ENCODE measurements around the gene SLC9A6.

Gene SLC9A6

GRCh38 chrX:135985157-135985972, at the start of gene SLC9A6:
TSS of gene SLC9A6 (plus strand) at chrX:135985435. CDS start at chrX:135985659, 224 bp downstream.
- Histone ChIP-seq H3K9ac (ENCODE audit: low read depth in 1 of 2, low read length in 2 of 2) (peak within 1 kb of the TSS; percentile 79 to 82), H3K27ac (ENCODE audit: low read depth, low read length) (no peak within 1 kb of the TSS), H3K9me3 (ENCODE audit: control insufficient read depth in 1 of 2, low read length in 2 of 2) (no peaks in the 10 kb centered on the region), H3K36me3 (ENCODE audit: control insufficient read depth in 1 of 2, insufficient read depth in 2 of 2, low read length in 2 of 2) (no peaks in the 10 kb centered on the region), H3K4me1 (ENCODE audit: control insufficient read depth in 1 of 2, insufficient read depth in 2 of 2, low read length in 2 of 2) (peaks cover 6 to 10% of the 10 kb centered on the region in 2 donors), H3K4me3 (ENCODE audit: low read depth in 1 of 2, low read length in 2 of 2) (peak within 1 kb of the TSS; percentile 76 to 86), H3K27me3 (ENCODE audit: control insufficient read depth in 1 of 2, insufficient read depth in 2 of 2, low read length in 2 of 2) (no peaks in the 10 kb centered on the region)

GRCh38 chrX:135944486-135944885, 40.7 kb upstream of the SLC9A6 start:
- no peak overlapping the region for H3K27ac ChIP-seq (ENCODE audit: low read depth, low read length)
- no peaks in the 10 kb centered on the region for H3K27me3 ChIP-seq (ENCODE audit: control insufficient read depth in 1 of 2, insufficient read depth in 2 of 2, low read length in 2 of 2)
- no peaks in the 10 kb centered on the region for H3K4me1 ChIP-seq (ENCODE audit: control insufficient read depth in 1 of 2, insufficient read depth in 2 of 2, low read length in 2 of 2)
- no peaks in the 10 kb centered on the region for H3K9me3 ChIP-seq (ENCODE audit: control insufficient read depth in 1 of 2, low read length in 2 of 2)
- no peaks in the 10 kb centered on the region for H3K36me3 ChIP-seq (ENCODE audit: control insufficient read depth in 1 of 2, insufficient read depth in 2 of 2, low read length in 2 of 2)
- no peak overlapping the region for H3K4me3 ChIP-seq (ENCODE audit: low read depth in 1 of 2, low read length in 2 of 2)
- H3K9ac ChIP-seq (ENCODE audit: low read depth in 1 of 2, low read length in 2 of 2) = no peak overlapping the region

DNA sequence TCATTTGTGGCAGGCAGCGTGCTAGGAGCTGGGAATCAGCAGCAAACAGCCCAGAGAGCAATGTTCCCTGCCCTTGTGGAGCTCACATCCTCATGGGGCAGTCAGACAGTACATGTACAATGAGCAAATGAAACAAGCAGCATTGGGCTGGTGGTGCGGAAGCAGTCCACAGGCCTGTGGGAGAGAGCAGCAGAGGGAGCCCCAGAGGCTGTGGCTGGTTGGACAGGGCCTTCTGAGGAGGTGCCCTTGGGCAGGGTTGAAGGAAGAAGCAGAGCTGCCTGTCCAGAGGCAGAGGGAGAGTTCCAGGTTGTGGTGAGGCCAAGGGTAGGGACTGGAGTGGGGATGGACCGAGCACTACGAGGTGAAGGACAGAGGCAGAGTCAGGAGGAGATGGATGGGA, 33.9 kb upstream of the SLC9A6 start:
- no peaks in the 10 kb centered on the region for H3K27me3 ChIP-seq (ENCODE audit: control insufficient read depth in 1 of 2, insufficient read depth in 2 of 2, low read length in 2 of 2)
- H3K4me1 ChIP-seq (ENCODE audit: control insufficient read depth in 1 of 2, insufficient read depth in 2 of 2, low read length in 2 of 2) = no peaks in the 10 kb centered on the region
- H3K9me3 ChIP-seq (ENCODE audit: control insufficient read depth in 1 of 2, low read length in 2 of 2) = no peaks in the 10 kb centered on the region
- H3K4me3 ChIP-seq (ENCODE audit: low read depth in 1 of 2, low read length in 2 of 2) = no peak overlapping the region
- no peak overlapping the region for H3K27ac ChIP-seq (ENCODE audit: low read depth, low read length)
- H3K36me3 ChIP-seq (ENCODE audit: control insufficient read depth in 1 of 2, insufficient read depth in 2 of 2, low read length in 2 of 2) = no peaks in the 10 kb centered on the region
- H3K9ac ChIP-seq (ENCODE audit: low read depth in 1 of 2, low read length in 2 of 2) = no peak overlapping the region

DNA sequence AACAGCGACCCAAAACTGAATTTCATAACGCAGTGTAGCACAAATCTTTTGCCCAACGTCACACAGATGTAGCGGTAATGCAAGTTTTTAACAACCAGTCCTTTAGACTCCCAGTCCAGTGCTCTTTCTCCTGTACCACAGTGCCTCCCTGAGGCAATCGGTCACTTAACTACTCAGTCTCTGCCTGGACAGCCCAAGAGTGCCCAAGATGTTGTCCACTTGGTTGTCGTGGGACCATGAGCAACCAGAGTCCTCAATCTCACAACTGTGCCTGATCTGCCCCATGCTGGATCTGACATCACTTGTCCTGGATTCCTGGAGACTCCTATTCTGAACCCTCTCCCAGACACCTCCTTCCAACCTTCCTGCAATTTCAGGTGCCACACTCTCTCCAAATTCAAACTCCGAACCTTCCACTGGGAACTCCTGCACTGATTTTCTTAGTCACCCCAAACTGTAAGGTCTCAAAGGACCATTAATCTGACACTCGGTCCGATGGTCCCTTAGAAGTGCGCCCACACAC, 12.1 kb upstream of the SLC9A6 start:
- peak overlapping the region; percentile 90 to 95 for H3K4me3 ChIP-seq (ENCODE audit: low read depth in 1 of 2, low read length in 2 of 2)
- H3K9ac ChIP-seq (ENCODE audit: low read depth in 1 of 2, low read length in 2 of 2) = peak overlapping the region; percentile 81 to 91
- H3K27ac ChIP-seq (ENCODE audit: low read depth, low read length) = peak overlapping the region; percentile 92
- H3K27me3 ChIP-seq (ENCODE audit: control insufficient read depth in 1 of 2, insufficient read depth in 2 of 2, low read length in 2 of 2) = no peaks in the 10 kb centered on the region
- no peaks in the 10 kb centered on the region for H3K9me3 ChIP-seq (ENCODE audit: control insufficient read depth in 1 of 2, low read length in 2 of 2)
- H3K4me1 ChIP-seq (ENCODE audit: control insufficient read depth in 1 of 2, insufficient read depth in 2 of 2, low read length in 2 of 2) = peaks cover 8 to 15% of the 10 kb centered on the region in 2 donors
- no peaks in the 10 kb centered on the region for H3K36me3 ChIP-seq (ENCODE audit: control insufficient read depth in 1 of 2, insufficient read depth in 2 of 2, low read length in 2 of 2)

DNA sequence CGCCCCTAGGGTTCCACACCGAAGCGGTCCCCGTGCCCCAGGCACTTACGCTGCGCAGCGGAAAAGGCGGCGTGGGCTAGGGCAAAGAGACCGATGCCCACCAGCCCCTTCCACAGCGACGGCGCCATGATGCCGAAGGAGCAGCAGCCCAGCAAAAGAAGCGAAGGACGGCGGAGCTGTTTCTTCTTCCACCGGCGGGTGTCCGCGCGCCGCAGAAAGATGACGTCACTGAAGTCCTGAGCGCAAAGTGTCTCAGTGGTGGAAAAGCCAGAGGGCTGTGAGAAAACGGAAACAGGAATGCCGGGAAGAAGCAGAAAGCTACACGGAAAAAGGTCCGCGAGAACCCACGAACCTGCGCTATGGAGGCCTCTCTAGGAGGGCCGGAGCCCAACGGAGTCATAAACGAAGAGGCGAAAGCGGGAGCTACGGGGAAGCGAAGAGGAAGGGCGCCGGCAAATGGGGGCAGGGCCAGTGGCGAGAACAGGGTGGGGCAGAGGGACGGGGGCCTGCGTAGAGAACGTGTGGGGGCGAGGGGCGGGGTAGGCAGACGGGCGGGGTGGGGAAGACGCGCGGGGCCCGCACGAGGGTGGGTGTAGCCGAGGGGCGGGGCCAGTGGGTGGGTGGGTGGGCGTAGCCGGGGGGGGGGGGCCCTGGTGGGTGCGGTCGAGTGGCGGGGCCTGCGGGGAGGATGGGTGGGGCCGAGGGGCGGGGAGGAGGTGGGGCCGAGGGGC, 11.5 kb upstream of the SLC9A6 start, which contains the start of gene MMGT1:
Gene MMGT1 (minus strand): TSS at position 441 of the 731 bp plus-strand sequence. CDS start 313 bp downstream, at position 128.
- H3K27me3 ChIP-seq (ENCODE audit: control insufficient read depth in 1 of 2, insufficient read depth in 2 of 2, low read length in 2 of 2) = no peaks in the 10 kb centered on the region
- H3K9ac ChIP-seq (ENCODE audit: low read depth in 1 of 2, low read length in 2 of 2) = peak within 1 kb of the TSS; percentile 81 to 91
- no peaks in the 10 kb centered on the region for H3K36me3 ChIP-seq (ENCODE audit: control insufficient read depth in 1 of 2, insufficient read depth in 2 of 2, low read length in 2 of 2)
- H3K4me3 ChIP-seq (ENCODE audit: low read depth in 1 of 2, low read length in 2 of 2) = peak within 1 kb of the TSS; percentile 90 to 95
- no peaks in the 10 kb centered on the region for H3K9me3 ChIP-seq (ENCODE audit: control insufficient read depth in 1 of 2, low read length in 2 of 2)
- H3K4me1 ChIP-seq (ENCODE audit: control insufficient read depth in 1 of 2, insufficient read depth in 2 of 2, low read length in 2 of 2) = peaks cover 8 to 15% of the 10 kb centered on the region in 2 donors
- H3K27ac ChIP-seq (ENCODE audit: low read depth, low read length) = peak within 1 kb of the TSS; percentile 92

DNA sequence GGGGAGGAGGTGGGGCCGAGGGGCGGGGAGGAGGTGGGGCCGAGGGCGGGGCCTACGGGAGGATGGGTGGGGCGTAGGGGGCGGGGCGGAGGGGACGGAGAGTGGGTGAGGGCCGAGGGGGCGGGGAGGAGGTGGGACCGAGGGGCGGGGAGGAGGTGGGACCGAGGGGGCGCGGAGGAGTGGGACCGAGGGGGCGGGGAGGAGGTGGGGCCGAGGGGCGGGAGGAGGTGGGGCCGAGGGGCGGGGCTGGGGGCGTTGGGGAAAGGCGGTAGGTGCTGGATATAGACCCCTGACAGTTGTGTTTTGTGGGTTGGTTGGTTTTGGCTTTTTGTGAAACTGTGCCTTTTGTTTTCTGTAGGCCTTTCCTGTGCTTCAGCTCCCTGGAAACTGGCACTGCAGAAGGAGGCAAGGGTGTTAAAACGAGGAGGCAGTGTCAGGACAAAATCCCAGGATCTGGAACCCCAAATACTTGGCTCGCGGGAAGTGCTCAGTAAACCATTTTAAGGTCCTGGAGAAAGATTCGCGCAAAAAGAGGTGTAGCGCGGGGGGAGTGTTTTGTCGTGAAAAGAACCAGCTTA, 10.9 kb upstream of the SLC9A6 start:
- peaks cover 8 to 15% of the 10 kb centered on the region in 2 donors for H3K4me1 ChIP-seq (ENCODE audit: control insufficient read depth in 1 of 2, insufficient read depth in 2 of 2, low read length in 2 of 2)
- no peak overlapping the region for H3K27ac ChIP-seq (ENCODE audit: low read depth, low read length)
- H3K9me3 ChIP-seq (ENCODE audit: control insufficient read depth in 1 of 2, low read length in 2 of 2) = no peaks in the 10 kb centered on the region
- H3K9ac ChIP-seq (ENCODE audit: low read depth in 1 of 2, low read length in 2 of 2) = peak overlapping the region in 1 of 2 donors; percentile 48
- peak overlapping the region; percentile 58 to 62 for H3K4me3 ChIP-seq (ENCODE audit: low read depth in 1 of 2, low read length in 2 of 2)
- no peaks in the 10 kb centered on the region for H3K27me3 ChIP-seq (ENCODE audit: control insufficient read depth in 1 of 2, insufficient read depth in 2 of 2, low read length in 2 of 2)
- H3K36me3 ChIP-seq (ENCODE audit: control insufficient read depth in 1 of 2, insufficient read depth in 2 of 2, low read length in 2 of 2) = no peaks in the 10 kb centered on the region

DNA sequence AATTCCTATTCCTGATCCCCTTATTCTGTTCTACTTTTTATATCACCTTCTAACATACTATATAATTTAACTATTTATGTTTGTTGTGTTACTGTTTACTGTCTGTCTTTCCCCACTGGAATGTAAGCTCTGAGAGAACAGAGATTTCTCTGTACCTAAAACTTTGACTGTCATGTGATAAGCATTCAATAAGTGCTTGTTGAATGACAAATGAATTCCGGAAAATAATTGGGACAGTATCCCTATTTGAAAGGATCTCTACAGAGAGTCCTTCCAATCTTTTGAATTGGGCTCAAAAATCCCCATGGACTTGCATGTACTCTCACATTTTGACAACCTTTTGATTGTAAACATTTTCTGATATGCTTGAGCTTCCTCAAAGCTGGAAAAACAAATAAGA, 9.8 kb upstream of the SLC9A6 start:
- Histone ChIP-seq H3K4me3 (ENCODE audit: low read depth in 1 of 2, low read length in 2 of 2) (no peak overlapping the region), H3K4me1 (ENCODE audit: control insufficient read depth in 1 of 2, insufficient read depth in 2 of 2, low read length in 2 of 2) (peaks cover 8 to 15% of the 10 kb centered on the region in 2 donors), H3K9me3 (ENCODE audit: control insufficient read depth in 1 of 2, low read length in 2 of 2) (no peaks in the 10 kb centered on the region), H3K9ac (ENCODE audit: low read depth in 1 of 2, low read length in 2 of 2) (no peak overlapping the region), H3K27me3 (ENCODE audit: control insufficient read depth in 1 of 2, insufficient read depth in 2 of 2, low read length in 2 of 2) (no peaks in the 10 kb centered on the region), H3K27ac (ENCODE audit: low read depth, low read length) (no peak overlapping the region), H3K36me3 (ENCODE audit: control insufficient read depth in 1 of 2, insufficient read depth in 2 of 2, low read length in 2 of 2) (no peaks in the 10 kb centered on the region)

DNA sequence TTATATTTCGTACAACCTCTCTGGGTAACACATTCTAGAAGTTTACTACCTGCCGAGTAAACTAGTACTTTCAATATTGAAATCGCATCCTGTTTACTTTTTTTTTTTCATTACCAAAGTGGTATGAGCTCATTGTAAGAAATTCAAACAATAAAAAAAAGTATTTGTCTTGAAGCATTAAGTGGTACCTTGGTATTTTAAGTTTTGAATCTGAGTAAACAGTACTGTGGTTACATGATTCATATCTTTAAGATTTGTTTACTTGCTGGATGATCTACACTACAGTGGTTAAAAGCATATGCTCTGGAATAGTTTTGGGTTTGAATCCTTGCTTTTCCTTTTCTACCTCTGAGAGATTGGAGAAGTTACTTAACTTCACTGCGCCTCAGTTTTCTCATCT, 7.6 kb upstream of the SLC9A6 start:
- H3K9me3 ChIP-seq (ENCODE audit: control insufficient read depth in 1 of 2, low read length in 2 of 2) = no peaks in the 10 kb centered on the region
- H3K4me3 ChIP-seq (ENCODE audit: low read depth in 1 of 2, low read length in 2 of 2) = no peak overlapping the region
- no peak overlapping the region for H3K9ac ChIP-seq (ENCODE audit: low read depth in 1 of 2, low read length in 2 of 2)
- no peaks in the 10 kb centered on the region for H3K27me3 ChIP-seq (ENCODE audit: control insufficient read depth in 1 of 2, insufficient read depth in 2 of 2, low read length in 2 of 2)
- peaks cover 3 to 10% of the 10 kb centered on the region in 2 donors for H3K4me1 ChIP-seq (ENCODE audit: control insufficient read depth in 1 of 2, insufficient read depth in 2 of 2, low read length in 2 of 2)
- no peaks in the 10 kb centered on the region for H3K36me3 ChIP-seq (ENCODE audit: control insufficient read depth in 1 of 2, insufficient read depth in 2 of 2, low read length in 2 of 2)
- H3K27ac ChIP-seq (ENCODE audit: low read depth, low read length) = no peak overlapping the region

GRCh38 chrX:135981010-135981409, 4.2 kb upstream of the SLC9A6 start:
- no peaks in the 10 kb centered on the region for H3K36me3 ChIP-seq (ENCODE audit: control insufficient read depth in 1 of 2, insufficient read depth in 2 of 2, low read length in 2 of 2)
- peaks cover 0 to 10% of the 10 kb centered on the region in 2 donors for H3K4me1 ChIP-seq (ENCODE audit: control insufficient read depth in 1 of 2, insufficient read depth in 2 of 2, low read length in 2 of 2)
- no peak overlapping the region for H3K4me3 ChIP-seq (ENCODE audit: low read depth in 1 of 2, low read length in 2 of 2)
- no peaks in the 10 kb centered on the region for H3K27me3 ChIP-seq (ENCODE audit: control insufficient read depth in 1 of 2, insufficient read depth in 2 of 2, low read length in 2 of 2)
- H3K9ac ChIP-seq (ENCODE audit: low read depth in 1 of 2, low read length in 2 of 2) = no peak overlapping the region
- H3K9me3 ChIP-seq (ENCODE audit: control insufficient read depth in 1 of 2, low read length in 2 of 2) = no peaks in the 10 kb centered on the region
- H3K27ac ChIP-seq (ENCODE audit: low read depth, low read length) = no peak overlapping the region

DNA sequence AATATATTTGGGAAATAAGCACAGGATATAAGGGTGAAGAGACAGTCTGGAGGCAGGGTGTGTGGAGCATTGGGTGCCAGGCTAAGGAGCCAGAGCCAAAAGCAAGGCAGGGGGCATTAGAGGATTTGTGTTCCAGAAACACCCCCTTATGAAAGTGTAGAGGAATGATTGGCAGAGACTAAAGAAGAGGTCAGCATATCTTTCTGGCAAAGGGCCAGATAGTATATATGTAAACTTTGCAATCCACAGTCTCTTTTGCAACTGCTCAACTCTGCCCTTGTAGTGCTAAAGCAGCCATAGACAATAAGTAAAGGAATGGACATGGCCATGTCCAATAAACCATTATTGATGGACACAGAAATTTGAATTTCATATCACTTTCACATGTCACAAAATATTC, 3.6 kb upstream of the SLC9A6 start:
- Histone ChIP-seq H3K9ac (ENCODE audit: low read depth in 1 of 2, low read length in 2 of 2) (no peak overlapping the region), H3K4me1 (ENCODE audit: control insufficient read depth in 1 of 2, insufficient read depth in 2 of 2, low read length in 2 of 2) (peaks cover under 1 to 10% of the 10 kb centered on the region in 2 donors)

More for the DNA sequence above, 3.6 kb upstream of the SLC9A6 start:
- Histone ChIP-seq H3K4me3 (ENCODE audit: low read depth in 1 of 2, low read length in 2 of 2) (no peak overlapping the region), H3K27me3 (ENCODE audit: control insufficient read depth in 1 of 2, insufficient read depth in 2 of 2, low read length in 2 of 2) (no peaks in the 10 kb centered on the region), H3K36me3 (ENCODE audit: control insufficient read depth in 1 of 2, insufficient read depth in 2 of 2, low read length in 2 of 2) (no peaks in the 10 kb centered on the region), H3K27ac (ENCODE audit: low read depth, low read length) (no peak overlapping the region), H3K9me3 (ENCODE audit: control insufficient read depth in 1 of 2, low read length in 2 of 2) (no peaks in the 10 kb centered on the region)

Measured in duodenal mucosa (tissue), 2 donors.